Stomach smooth muscle (tissue), 2 donors: ENCODE data around the gene MAP3K10.

Source experiments
- H3K27ac ChIP-seq: one replicate; pipeline ENCODE4 v1.7.0; 2013; ENCODE audit warnings: mild to moderate bottlenecking, low read length, inconsistent platforms
- H3K27me3 ChIP-seq, 2 donors: one replicate each; pipeline ENCODE4 v1.7.0; 2013; ENCODE audit warnings: low read length in 2 of 2; ENCODE audit not compliant: insufficient read depth in 2 of 2, control insufficient read depth in 1 of 2
- H3K36me3 ChIP-seq, 2 donors: one replicate each; pipeline ENCODE4 v1.7.0; 2013; ENCODE audit warnings: low read length in 2 of 2; ENCODE audit not compliant: control insufficient read depth in 2 of 2, insufficient read depth in 2 of 2
- H3K4me1 ChIP-seq: one replicate; pipeline ENCODE4 v1.7.0; 2013; ENCODE audit warnings: low read length; ENCODE audit not compliant: control insufficient read depth, insufficient read depth
- H3K4me3 ChIP-seq, 2 donors: one replicate each; pipeline ENCODE4 v1.7.0; 2013; ENCODE audit warnings: low read length in 2 of 2
- H3K9ac ChIP-seq, 2 donors: one replicate each; pipeline ENCODE4 v1.7.0; 2013; ENCODE audit warnings: low read length in 2 of 2, mild to moderate bottlenecking in 1 of 2
- H3K9me3 ChIP-seq, 2 donors: one replicate each; pipeline ENCODE4 v1.7.0; 2013; ENCODE audit warnings: low read length in 2 of 2; ENCODE audit not compliant: control insufficient read depth in 2 of 2
- donor health status: healthy.
- donor health status: Pancreatic carcinoma.

Gene MAP3K10

GRCh38 chr19:40241809-40242384, 50.7 kb downstream of the MAP3K10 start:
- Histone ChIP-seq H3K4me3 (no peak overlapping the region), H3K27ac (no peak overlapping the region), H3K9ac (no peak overlapping the region), H3K36me3 (peaks cover 23 to 35% of the 10 kb centered on the region in 2 donors), H3K27me3 (no peaks in the 10 kb centered on the region), H3K4me1 (peaks cover 17% of the 10 kb centered on the region), H3K9me3 (no peaks in the 10 kb centered on the region)

- peaks cover 17% of the 10 kb centered on the region for H3K4me1 ChIP-seq
- peaks cover 21 to 34% of the 10 kb centered on the region in 2 donors for H3K36me3 ChIP-seq
- H3K27ac ChIP-seq: no peak overlapping the region
- H3K4me3 ChIP-seq: no peak overlapping the region
- no peaks in the 10 kb centered on the region for H3K27me3 ChIP-seq
- H3K9ac ChIP-seq: no peak overlapping the region
- no peaks in the 10 kb centered on the region for H3K9me3 ChIP-seq
Observed at GRCh38 chr19:40242480-40242879, 51.3 kb downstream of the MAP3K10 start.

GRCh38 chr19:40243181-40243580, 52.0 kb downstream of the MAP3K10 start:
- Histone ChIP-seq H3K9me3 (no peaks in the 10 kb centered on the region), H3K36me3 (peaks cover 22 to 27% of the 10 kb centered on the region in 2 donors), H3K27me3 (no peaks in the 10 kb centered on the region), H3K27ac (no peak overlapping the region), H3K4me1 (peaks cover 22% of the 10 kb centered on the region), H3K9ac (no peak overlapping the region), H3K4me3 (no peak overlapping the region)

- Histone ChIP-seq H3K4me1 (peaks cover 22% of the 10 kb centered on the region), H3K27ac (no peak overlapping the region), H3K4me3 (no peak overlapping the region), H3K27me3 (no peaks in the 10 kb centered on the region), H3K9ac (no peak overlapping the region), H3K36me3 (peaks cover 13 to 19% of the 10 kb centered on the region in 2 donors), H3K9me3 (no peaks in the 10 kb centered on the region)
Observed at GRCh38 chr19:40244579-40245317, 53.5 kb downstream of the MAP3K10 start.

DNA sequence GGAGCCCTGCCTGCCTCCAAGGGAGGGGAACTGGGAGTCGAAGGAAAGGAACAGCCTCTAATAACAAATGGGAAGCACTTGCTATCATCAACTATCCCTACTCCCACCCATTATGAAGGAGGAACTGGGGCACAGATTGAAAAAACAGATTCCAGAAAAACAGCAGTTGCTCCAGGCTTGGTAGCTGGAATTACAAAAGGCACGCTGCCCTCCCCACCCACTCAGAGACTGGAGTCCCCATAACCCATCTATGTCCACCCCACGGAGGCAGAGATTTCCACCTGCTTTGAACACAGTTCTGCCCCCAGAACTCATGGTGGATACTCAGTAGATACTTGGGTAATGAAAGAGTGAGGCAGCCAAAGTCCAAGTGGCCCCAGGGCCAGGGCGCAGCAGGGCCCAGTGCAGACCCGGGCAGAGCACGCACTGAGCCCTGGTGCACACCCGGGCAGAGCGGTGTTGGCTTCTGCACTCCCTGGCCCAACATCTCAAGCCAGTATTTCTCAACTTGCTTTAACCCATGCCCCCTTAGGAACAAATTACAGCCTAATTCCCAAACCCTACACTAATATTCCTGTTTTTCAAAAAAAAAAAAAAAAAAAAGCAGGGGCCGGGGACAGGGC, 54.4 kb downstream of the MAP3K10 start:
- peaks cover 9 to 12% of the 10 kb centered on the region in 2 donors for H3K36me3 ChIP-seq
- H3K4me1 ChIP-seq: peaks cover 22% of the 10 kb centered on the region
- H3K27ac ChIP-seq: no peak overlapping the region
- no peaks in the 10 kb centered on the region for H3K9me3 ChIP-seq
- H3K9ac ChIP-seq: no peak overlapping the region
- no peaks in the 10 kb centered on the region for H3K27me3 ChIP-seq
- no peak overlapping the region for H3K4me3 ChIP-seq

GRCh38 chr19:40246292-40247073, 55.3 kb downstream of the MAP3K10 start:
- H3K9me3 ChIP-seq: no peaks in the 10 kb centered on the region
- H3K4me3 ChIP-seq: no peak overlapping the region
- H3K27ac ChIP-seq: no peak overlapping the region
- no peak overlapping the region for H3K9ac ChIP-seq
- H3K36me3 ChIP-seq: peaks cover 6 to 9% of the 10 kb centered on the region in 2 donors
- no peaks in the 10 kb centered on the region for H3K27me3 ChIP-seq
- H3K4me1 ChIP-seq: peaks cover 22% of the 10 kb centered on the region

GRCh38 chr19:40247178-40247577, 56.0 kb downstream of the MAP3K10 start:
- Histone ChIP-seq H3K36me3 (peaks cover 4 to 5% of the 10 kb centered on the region in 2 donors), H3K27me3 (no peaks in the 10 kb centered on the region), H3K9ac (no peak overlapping the region), H3K9me3 (no peaks in the 10 kb centered on the region), H3K27ac (no peak overlapping the region), H3K4me3 (no peak overlapping the region), H3K4me1 (peaks cover 21% of the 10 kb centered on the region)

DNA sequence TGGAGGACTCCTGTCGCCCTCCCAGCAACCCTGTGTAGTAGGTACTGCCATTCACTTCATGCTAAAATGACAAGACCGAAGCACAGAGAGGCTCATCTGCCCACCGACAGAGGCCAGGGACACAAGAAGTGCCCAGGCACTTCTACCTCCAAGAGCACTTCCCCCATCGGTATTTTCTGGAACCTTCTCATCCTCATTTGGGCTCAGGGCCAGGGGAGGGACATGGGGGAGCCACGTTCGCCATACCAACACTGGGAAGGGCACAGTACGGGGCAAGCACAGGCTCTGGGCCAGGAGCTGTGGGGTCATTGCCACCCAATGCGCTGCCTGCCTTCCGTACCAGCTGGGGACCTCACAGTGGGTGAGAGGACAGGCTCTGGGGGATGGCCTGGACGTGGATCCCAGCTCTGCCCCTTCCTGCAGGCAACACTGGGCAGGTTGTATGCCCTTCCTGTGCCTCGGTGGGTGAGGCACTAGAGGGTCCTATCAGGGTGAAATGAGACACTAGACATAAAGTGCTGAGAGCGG, 56.6 kb downstream of the MAP3K10 start:
- H3K4me3 ChIP-seq: no peak overlapping the region
- no peaks in the 10 kb centered on the region for H3K9me3 ChIP-seq
- peaks cover 4 to 9% of the 10 kb centered on the region in 2 donors for H3K36me3 ChIP-seq
- no peak overlapping the region for H3K27ac ChIP-seq
- H3K4me1 ChIP-seq: peaks cover 17% of the 10 kb centered on the region
- no peaks in the 10 kb centered on the region for H3K27me3 ChIP-seq
- no peak overlapping the region for H3K9ac ChIP-seq

DNA sequence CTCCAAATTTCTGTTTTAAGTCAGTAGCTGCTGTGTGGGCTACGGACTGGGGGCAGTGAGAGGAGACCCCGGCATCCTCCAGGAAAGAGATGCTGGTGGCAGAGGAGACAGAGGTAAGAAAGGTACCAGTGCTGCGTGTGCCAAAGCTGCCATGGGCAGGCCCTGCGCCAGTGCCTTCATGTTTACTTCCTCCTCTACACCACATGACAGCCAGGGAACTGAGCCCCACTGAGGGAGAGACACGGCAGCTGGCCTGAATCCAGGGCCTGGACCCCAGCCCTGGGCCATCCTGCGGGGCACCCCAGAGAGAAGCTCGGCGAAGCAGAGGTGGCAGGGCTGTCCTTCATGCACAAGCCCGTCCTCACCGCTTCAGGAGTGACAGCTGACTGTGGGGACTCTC, 58.0 kb downstream of the MAP3K10 start:
- Histone ChIP-seq H3K9me3 (no peaks in the 10 kb centered on the region), H3K27ac (no peak overlapping the region), H3K9ac (no peak overlapping the region), H3K4me3 (no peak overlapping the region), H3K27me3 (no peaks in the 10 kb centered on the region), H3K36me3 (peaks cover 4 to 16% of the 10 kb centered on the region in 2 donors), H3K4me1 (peaks cover 17% of the 10 kb centered on the region)

GRCh38 chr19:40249781-40250180, 58.6 kb downstream of the MAP3K10 start:
- Histone ChIP-seq H3K4me1 (peaks cover 15% of the 10 kb centered on the region), H3K36me3 (peaks cover 4 to 18% of the 10 kb centered on the region in 2 donors), H3K27me3 (no peaks in the 10 kb centered on the region), H3K4me3 (no peak overlapping the region), H3K27ac (no peak overlapping the region), H3K9ac (no peak overlapping the region), H3K9me3 (no peaks in the 10 kb centered on the region)
